EH (cell line): Measurements from ENCODE around the gene CCDC177.
"Not testable (repeated sequence)": the region's sequence is repeated elsewhere in the genome, so short reads cannot be mapped to it uniquely, and the experiment has no call there.

ENCODE experiments used
- DNase-seq: peaks from one replicate; pipeline ENCODE4 v3.0.0-alpha.2; 2015; ENCODE audit warnings: low read depth

CCDC177 gene

DNA sequence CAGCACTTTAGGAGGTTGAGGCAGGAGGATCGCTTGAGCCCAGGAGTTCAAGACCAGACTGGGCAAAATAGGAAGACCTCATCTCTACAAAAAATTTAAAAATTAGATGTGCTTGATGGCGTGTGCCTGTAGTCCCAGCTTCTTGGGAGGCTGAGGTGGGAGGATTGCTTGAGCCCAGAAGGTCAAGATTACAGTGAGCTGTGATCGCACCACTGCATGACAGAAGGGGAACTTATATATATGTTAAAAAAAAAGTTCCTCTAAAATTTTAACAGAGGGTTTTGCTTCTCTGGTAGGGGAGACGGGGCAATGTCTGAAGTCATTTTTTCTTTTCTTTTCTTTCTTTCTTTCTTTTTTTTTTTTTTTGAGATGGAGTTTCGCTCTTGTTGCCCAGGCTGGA, 24.8 kb upstream of the CCDC177 start:
- not testable (repeated sequence) for DNase-seq

DNA sequence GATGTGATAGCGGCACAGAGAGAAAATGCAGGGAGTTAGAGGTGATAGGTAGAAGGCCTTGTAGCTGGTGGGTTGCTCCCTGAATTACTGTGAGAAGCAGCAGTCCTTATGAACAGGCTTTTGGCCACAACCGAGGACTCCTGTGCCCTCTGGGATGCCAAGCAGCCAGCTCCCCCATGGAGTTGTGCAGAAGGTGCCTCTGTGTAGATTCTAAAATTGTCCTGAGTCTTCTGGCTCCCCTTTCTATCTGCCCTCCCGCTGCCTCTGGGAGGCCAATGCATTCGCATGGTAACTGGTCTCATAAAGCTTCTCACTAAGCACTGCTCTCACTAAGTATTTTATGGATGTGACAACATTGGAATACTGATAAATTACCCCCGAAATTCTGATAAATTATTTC, 20.7 kb upstream of the CCDC177 start:
- no peak for DNase-seq

DNA sequence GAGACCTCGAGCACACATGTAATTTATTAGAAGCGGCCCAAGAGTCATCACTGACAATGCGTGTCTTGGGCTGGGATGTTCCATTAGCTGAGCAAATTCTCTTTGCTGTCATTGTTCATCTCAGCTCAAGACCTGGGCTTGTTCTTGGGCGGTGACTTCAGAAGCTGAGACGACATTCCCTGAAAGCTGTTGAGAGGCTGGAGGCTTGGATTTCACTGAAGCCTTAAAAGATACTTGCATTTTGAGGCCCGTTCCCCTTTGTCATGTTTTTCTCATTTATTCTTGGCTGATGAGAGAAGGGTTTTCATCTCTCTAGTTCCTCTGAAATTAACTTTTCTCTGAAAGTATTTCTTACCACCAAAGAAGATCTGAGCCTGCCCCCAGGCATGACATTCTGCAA, 20.2 kb upstream of the CCDC177 start:
- no peak for DNase-seq

DNA sequence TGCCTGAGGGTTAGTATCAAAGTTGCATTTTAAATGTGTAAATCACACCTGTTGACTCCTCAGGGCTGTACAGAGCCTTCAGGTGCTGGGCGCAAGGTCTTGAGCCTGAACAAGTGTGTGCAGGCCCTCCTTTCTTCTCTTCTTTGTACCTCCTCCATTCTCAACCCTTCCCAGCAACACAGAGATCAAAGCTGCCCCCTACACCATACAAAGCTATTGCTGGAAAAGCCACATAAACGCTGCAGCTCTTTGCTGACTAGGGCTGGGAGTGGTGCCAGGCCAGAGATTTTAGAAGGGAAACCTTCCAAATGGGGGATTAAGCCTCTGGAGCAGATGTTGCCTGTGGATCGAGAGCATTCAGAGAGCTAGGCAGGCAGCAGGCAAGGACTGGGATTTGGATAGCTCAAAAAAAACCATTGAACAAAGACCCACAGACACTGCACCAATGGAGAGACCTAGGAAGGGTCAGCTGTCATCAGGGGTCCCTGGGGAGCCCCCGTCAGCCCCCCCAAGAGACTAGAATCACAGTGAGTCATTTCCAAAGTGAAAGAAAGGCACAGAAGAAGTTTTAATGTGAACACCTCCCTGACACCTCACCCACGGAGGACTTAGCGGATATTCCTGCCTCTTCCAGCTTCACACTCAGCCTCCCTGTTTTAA, 18.5 kb upstream of the CCDC177 start:
- peak; percentile 48 for DNase-seq

DNA sequence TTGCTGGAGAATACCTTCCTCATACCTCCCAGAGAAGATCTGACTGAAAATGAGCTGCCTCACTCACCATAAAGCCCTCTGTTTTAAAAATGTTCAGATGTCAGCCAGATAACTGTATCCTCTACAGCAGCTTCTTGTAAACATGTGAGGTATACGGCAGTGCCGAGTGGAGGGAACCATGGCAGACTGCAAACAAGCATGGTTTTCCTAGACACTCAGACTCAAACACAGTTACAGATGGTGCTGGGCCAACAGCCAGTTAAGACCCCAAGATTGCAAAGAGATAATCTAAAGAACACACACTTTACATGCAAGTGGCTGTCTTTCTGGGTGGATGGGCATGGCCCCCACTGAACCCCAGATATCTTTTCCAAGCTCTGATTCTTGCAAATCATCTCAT, 16.6 kb upstream of the CCDC177 start:
- DNase-seq, result no peak

DNA sequence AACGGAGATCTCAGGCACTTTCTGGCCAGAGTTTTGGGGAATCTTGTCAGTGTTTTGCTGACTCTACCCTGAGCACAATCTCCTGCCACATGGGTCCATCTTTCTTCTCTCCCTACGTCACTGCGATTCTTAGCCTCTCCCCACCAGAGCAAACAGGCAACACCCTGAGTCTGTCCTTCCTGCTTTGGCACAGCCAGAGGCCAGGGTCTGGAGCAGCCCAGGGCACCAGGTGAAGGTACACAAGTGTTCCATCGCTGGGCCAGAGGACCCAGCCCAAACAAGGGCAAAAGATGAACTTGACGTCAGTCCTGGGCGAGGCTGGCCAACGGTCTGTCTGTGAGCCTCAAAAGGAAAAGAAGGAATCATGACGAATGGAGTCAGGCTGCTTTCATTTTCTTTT, 12.7 kb upstream of the CCDC177 start:
- no peak for DNase-seq

DNA sequence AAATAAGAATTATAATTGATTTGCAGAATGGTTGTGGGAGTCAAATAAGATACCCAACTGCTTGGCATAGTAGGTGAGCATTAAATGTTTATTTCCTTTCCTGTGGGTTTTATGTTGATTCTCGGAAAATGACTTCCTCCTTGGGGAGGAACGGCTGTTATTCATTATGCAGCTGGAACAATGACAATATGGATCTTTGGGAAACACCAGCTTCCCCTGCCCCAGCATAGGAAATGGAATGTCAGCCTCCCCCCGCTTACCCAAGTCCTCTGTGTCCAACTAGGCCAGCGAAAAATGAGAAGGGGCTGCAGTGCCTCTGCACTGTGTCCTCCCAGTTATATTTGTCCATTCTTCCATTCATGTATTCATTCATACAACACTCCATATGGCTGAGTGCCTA, 11.7 kb upstream of the CCDC177 start:
- peak; percentile 40 for DNase-seq

DNA sequence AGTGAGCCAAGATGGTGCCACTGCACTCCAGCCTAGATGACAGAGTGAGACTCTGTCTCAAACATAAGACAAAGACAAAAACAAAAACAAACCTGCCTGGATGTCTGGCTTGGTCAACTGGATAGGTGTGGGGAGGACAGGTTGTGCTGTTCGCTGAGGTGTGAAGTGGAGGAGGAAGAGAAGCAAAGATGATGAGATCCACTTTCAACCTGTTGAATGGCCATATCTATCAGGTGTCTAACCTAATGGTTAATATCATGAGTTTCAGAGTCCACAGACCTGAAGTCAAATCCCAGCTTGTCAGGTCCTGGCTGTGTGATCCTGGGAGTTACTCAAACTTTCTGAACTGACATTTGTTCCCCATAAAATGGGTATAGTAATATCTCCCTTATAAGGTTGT, 9.7 kb upstream of the CCDC177 start:
- no peak for DNase-seq

DNA sequence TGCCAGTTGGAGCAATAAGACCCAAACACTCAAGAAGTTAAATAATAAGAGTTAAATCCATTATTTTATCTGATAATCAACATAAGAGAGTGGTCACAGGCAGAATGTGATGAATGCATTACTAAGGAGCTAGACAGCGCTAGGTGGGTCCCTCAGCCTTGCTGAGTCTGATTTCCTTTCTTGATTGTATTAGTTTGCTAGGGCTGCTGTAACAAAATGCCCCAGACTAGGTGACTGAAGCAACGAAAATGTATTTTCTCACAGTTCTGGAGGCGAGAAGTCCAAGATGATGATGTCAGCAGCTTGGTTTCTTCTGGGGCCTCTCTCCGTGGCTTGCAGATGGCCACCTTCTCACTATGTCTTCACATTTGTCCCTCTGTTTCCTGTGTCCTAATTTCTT, 8.2 kb upstream of the CCDC177 start:
- DNase-seq, result no peak

DNA sequence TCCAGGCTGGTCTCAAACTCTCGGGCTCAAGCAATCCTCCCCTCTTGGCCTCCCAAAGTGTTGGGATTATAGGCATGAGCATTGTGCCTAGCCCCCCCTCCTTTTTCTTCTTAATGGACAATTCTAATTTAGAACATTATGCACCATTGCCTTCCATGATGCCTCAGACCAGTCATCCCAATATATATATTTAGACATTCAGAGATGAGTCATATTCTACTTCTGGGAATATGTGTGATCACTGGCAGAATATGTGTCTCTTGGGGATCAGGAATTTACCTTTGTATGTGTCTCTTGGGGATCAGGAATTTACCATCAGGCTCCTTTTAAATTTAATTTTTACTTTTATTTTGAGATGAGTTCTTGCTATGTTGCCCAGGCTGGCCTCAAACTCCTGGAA, 7.5 kb upstream of the CCDC177 start:
- peak; percentile 67 for DNase-seq

DNA sequence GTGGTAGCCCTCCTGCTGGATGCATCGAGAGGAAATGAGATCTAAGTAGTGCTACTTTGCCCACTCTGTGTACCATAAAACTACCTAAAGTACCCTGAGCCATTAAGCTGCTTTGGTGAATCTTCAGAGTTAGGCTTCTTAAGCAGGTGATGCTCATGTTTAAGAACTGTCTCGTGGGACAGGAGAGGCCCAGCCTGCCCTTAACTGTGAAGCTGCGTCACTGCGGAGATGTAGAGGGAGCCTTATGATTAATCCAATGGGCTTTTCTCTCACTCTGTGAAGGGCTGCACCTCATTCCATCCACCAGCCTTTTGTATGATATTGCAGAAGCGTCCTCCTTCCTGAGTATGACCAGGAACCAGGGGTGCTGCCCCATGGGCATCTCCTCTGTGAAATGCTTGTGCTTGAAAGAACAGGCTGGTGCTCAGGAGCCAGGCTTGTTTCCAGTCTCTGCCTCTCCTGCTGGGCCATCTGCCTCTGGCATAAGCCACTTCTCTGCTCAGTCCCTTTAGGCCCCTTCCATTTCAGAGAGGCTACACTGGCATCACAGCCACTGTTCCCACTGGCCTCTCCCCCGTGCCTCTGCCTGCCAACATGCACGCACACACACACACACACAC, 6.8 kb upstream of the CCDC177 start:
- DNase-seq, result no peak

DNA sequence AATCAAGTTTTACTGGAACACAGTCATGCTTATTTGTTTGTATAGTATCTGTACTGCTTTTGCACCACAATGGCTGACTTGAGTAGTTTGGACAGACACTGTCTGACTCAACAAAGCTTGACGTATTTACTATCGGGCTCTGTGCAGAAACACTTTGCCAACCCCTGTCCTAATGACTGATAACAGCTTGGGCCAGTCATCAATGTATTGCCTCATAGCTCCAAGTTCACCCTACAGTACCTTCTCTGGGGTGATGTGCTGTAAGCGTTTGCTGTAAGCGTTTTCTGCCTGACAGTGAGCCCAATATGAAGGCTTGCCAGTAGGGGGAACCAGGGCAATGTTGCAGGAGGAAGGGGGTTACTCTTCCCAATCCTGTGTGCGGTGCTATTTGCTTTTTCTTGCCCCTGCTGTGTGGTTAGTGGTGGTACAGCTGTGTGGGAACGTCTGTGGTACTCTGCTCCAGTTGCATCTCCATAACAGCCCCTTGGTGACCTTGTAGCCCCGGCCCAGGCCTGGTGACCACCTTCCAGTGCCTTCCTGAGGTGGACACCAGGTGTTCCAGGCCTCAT, 5.4 kb upstream of the CCDC177 start:
- peak; percentile 58 for DNase-seq

DNA sequence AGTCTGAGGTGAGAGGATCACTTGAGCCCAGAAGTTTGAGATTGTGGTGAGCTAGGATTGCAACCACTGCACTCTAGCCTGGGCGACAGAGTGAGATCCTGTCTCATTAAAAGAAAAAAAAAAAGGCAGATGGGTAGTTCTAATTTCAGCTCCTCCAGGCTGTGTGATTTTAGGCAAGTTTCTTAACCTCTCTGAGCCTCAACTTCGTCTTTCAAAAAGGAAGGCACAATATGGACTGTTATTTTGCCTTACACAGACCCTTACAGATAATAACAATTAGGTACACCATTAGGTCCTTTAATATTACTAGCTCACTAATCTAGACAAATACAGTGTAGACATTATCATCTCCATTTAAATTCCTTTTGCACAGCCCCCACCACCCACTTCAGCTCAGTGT, 4.8 kb upstream of the CCDC177 start:
- DNase-seq, result no peak

DNA sequence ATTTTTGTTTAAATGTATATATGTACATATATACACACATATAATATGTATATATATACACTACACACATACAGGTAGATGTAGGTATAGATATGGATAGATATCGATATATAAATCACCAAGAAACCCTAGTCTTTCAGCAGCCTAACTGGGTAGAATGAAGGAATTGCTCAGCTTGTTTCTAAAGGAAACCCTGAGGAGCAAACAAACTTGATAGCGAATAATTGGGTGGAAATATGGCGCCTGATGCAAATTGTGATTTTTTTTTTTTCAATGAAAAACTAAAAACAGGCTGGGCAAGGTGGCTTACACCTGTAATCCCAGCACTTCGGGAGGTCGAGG, 254 bp upstream of the CCDC177 start:
- DNase-seq, result no peak

DNA sequence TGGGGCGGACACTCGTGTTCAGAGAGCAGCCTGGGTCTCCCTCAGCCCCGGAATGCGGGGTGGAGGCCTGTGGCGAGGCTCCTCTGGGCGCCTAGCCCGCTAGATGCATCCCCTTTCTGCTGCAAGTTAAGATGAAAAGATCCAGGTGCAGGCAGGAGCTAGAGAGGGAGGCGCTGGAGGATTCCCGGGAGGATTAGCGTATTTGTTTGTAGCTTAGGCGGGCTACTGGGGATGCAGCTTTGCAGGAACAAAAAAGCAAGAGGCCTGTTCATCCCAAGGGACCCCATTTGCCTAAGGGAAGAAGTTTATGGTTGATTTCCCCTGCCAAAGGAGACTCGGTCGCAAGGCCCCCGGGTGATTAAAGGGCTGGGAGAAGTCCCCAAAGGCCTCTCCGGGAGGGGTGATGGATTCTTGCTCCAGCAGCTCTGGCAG, 824 bp downstream of the CCDC177 start:
- DNase-seq, result no peak

DNA sequence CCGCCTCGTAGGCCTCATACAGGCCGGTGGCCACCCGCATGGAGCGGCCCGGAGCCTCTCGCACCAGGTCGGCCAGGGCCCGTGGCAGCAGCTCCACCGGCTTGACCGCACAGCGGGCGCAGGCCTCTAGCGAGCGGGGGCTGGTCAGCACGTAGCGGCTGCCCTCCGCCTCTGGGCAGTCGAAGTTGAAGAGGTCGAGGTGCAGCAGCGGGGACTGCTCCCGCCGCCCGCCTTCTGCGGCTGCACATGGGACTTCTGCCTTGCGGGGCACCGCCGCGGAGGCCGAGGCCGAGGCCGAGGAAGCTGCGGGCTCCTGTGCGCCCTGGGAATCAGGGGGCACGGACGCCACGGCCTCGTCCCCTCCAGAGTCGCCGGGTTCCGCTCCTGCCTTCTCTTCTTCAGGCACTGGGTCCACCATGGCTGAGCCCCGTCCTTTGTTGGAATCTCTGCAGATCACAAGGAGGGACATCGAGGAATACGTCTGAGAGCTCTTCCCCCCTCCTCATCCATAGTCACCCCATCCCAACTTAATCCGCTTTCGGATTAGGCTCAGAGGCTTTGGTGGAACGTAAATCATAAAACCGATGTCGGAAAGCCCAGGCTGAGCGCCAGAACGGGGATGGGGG, 1.4 kb downstream of the CCDC177 start:
- DNase-seq, result no peak

DNA sequence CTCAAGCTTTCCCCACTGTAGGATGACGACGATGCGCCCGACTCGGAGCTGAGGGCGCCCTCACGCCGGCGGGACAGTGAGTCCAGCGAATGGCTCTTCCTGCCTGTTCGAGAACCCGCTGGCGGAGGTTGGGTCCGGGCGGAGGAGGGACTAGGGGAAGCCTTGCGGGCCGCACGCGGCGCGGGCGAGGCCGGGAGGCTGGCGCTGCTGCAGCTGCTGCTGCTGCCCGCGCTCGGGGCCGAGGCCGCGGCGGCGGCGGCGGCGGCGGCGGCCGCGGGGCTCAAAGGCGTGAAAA, 1.9 kb downstream of the CCDC177 start:
- no peak for DNase-seq

DNA sequence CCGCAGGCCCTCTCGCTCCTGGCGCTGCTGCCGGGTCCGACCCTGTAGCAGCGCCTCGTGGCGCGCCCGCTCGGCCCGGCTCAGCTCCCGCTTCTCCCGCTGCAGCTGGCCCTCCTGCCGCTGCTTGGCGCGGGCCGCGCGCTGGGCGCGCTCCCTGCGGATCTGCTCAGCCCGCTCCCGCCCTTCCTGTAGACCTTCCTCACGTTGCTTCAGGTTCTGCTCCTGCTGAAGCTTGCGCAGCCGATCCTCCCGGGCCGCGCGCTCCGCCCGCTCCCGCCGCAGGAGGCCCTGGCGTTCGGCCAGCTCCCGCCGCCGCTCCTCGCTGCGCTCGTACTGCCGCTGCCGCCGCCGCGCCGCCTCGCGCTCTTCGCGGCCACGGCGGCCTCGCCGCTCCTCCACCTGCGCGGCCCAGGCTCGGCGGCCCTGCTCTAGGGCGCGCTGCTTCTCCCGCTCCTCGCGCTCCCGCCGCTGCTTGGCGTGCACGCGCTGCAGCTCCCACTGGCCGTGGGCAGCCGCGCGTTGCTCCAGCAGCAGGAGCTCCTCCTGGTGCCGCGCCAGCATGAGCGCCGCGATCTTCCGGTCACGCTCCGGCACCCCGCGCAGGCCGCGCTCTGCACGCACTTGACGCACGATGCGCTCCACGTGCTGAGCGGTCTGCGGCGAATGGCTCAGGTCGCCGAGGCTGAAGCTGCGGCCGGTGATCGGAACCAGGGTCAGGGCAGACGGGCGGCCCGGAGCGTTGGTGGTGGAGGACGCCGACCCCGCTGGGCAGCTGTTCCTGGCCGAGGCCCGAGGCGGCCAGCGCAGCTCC, 2.4 kb downstream of the CCDC177 start:
- DNase-seq, result peak; percentile 22

DNA sequence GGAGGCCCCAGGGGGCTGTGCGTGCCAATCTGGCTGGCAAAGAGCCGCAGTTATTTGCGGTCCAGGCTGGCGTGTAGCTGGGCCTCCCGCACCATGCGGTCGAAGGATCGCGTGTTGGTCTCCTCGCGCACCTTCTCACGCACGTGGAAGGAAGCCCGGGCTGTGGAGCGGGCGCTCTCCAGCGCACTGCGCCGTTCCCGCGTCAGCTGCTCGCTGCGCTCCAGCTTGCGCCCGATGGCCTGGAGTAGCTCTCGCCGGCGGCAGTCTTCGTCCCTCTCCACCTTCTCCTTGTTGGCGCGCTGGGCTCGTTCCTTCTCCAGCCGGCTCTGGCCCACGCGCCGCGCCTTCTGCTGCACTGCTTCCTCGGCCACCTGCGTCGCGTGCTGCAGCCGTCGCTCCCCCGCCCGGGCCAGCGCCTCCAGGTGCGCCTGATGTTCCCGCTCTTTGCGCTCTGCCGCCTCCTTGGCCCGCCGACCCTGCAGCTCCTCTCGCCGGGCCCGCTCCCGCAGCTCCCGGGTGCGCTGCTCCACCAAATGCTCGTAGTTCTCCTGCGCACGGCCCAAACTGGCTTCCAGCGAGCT, 3.1 kb downstream of the CCDC177 start:
- no peak for DNase-seq

DNA sequence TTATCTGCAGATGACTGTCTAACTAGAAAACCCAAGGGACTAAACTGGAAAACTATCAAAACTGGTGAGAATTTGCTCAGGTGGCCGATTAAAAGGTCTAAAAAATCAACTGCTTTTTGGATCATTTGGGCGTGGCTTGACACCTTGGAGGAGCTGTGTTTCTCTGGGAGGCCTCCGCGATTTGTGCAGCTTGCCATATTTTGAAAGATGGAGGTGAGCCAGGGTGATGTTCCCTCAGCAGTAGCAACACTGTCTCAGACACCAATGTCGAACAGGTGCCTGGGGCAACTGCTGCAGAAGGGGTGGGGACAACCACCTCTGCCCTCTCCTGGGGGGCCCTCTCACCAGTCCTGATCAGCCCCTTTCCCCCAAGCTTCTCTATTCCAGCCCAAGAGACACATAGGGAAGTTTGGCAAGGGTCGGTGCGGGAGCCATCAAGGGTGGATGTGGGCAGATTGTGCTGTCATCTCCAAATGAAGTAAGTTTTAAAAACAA, 3.8 kb downstream of the CCDC177 start:
- no peak for DNase-seq

DNA sequence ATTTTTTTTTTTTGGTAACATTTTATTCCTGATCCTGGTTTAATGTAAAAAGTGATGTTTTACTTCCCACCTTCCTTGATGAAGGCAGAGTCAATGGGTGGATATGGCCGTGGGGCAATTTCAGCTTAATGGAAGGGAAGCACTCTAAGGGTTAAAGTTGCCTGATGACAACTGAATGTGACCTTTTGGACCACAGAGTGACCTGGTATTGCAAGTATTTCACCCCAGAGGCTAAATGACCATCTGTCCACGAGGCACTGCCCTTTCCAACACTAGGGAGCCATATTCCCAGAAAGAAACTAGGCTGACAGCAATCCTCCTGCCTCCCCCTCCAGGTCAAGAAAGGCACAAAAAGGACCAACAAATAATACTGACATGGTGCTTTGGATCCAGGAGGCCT, 4.8 kb downstream of the CCDC177 start:
- DNase-seq, result no peak

DNA sequence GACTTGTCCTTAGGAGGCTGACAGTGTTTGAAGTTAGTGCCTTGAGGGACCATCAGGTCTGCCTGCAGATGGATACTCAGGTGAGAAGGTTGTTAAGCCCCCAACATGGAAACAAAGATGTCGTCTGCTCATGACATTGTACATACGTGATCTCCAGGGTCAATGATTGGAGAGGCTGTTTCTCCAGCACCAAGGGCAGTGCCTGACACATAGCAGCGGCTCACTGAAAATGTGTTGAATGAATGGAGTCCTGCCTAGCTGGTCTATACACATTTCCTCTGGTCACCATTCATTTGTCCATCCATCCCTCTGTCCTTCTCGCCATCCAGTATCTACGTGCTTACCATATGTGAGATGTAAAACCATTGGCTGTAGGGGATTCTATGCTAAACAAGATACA, 7.1 kb downstream of the CCDC177 start:
- no peak for DNase-seq
